OCI-M2 (cell line): Measurements from ENCODE around the gene ZNF281.

ENCODE experiments used
- DNase-seq: peaks from one replicate; lab custom pipeline; 2025; ENCODE audit not compliant: unreplicated experiment; lab: John Stamatoyannopoulos, UW

The ZNF281 gene

DNA sequence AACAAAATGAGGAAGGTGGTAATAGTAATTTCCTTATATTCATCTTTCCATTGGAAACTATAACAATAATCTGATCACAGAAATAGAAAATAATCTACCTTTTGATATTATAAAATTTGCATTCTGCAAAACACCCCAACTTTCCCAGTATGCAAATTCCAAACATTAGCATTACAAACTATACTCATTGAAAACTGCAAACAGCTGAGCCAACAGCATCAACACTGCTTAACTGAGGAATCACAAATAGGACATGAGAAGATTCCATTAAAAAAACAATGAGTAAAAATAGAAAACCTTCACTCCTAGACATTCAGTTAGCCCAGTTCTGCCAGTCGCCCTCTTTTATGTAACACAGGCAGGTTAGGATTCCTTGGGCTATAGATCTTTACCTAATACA lies 18.1 kb downstream of the ZNF281 start:
- DNase-seq: no peak

DNA sequence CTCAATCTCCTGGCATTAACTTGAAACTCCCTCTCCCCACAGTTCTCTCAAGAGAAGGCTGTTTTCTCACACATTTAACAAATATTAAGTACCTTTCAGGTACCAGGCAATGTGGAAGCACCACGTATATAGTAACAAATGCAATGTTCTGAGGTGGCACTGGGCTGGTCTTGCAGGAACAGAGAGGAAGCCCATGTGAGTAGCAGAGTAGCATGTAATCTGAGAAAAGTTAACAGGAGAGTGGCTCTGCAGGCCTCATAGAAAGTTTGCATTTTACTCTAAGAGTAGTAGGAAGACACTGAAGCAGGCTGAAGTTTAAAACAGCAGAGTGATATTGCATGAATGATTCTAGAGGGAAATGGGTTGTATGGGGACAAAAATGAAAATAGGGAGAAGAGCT lies 21.0 kb downstream of the ZNF281 start:
- DNase-seq: no peak

DNA sequence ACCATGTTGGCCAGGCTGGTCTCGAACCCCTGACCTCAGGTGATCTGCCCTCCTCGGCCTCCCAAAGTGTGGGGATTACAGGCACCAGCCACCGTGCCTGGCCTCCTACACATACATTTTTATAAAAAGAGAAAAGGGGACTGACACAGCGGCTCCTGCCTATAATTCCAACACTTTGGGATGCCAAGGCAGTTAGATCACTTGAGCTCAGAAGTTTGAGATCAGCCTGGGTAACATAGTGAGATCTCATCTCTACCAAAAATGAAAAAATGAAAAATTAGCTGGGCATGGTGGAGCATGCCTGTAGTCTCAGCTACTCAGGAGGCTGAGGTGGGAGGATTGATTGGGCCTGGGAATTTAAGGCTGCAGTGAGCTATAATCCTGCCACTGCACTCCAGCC lies 23.4 kb downstream of the ZNF281 start:
- no peak for DNase-seq

DNA sequence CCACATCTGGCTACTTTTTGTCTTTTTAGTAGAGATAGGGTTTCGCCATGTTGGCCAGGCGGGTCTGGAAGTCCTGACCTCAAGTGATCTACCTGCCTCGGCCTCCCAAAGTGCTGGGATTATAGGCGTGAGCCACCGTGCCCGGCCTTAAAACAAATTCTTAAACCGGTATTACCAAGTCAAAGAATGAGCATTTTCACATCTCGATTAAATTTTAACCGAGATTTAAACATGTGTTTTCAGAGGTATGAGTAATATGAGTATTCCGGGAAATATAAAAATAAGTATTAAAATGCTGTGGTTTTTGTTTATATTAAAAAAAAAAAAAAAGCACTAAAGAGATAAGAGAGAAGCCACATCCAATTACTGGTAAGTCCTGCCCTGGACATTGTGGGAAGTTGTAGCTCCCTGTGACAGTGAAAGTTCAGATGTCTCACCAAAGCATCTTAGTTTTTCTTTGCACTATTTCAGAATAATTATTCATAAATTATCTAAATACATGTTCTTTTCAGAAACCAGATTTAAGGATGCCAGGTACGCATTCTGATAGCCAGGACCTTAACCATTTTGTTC lies 24.9 kb downstream of the ZNF281 start:
- DNase-seq: no peak

DNA sequence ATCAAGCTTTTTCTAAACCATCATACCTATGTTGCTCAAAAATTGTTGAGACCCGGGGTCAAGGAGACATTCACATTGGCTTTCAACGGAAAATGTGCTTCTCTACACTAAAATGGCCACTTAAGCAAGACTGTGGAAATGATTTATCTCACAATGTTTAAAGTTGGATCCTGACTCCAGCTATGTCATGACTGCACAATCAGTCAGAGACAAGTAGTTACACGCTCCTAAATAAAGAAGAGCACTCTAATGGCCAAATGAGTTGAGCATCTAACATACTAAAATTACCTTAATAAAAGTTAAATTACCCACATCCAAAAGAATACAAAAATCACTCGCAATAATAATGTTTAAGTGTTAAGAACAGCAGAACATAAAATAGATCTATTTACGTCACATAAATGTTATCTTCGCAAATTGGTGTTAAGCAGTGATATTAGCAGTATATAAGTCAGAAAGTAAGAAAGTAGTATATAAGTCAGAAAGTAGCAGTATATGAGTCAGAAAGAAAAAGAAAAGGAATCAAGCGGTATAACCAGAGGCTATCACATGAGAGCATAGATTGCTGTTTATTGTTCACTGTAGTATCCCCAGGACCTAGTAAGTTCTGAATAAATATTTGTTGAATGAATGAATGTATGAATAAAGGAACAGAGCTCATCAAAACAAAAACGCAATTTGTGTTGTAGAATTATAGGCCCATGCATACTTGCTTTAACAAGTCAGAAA lies 28.4 kb downstream of the ZNF281 start:
- DNase-seq: no peak

DNA sequence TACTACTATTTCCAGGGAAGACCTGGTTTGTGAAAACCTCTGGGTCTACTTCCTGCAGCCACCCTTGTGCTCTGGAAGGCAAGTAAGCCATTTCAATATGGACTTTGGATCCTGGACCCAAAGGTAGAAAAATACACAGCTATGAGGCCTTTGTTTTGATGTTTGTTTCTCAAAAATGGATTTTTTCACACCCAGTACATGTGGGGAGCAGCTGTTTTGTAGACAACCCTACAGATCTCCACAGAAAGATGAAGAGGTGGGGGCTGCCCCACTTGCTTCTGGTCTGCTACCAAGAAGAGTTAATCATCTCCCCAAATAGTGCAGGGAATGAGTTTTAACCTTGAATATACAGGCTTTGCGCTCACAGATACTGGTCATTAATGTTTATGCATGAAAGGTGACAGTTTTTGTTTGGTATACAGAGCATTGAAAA lies 29.2 kb downstream of the ZNF281 start:
- no peak for DNase-seq

DNA sequence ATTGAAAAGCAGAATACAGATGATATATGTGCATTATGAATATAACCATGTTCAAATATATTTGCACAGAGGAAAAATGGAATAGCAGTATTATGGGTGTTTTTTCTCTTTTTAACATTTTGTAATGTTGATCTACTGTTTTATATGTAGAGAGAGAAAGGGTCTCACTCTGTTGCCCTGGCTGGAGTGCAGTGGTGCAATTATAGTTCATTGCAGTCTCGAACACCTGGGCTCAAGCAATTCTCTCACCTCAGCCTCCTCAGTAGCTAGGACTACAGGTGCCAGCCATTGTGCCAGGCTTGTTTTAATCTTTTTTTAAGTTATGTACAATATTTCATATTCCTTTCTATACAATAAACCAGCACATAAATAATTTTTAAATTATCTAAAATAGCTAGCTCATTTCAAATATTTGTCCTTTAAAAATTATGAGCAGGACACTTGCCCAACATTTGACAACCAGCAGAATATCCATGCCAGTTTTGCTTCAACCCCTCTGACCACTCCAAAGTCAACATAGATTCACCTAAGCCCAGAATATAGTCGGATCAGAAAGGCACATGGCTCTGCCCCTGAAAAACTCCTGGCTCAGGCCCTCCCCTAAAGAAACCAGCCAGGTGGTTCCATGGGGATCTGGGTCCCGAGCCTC lies 29.8 kb downstream of the ZNF281 start:
- DNase-seq: no peak

DNA sequence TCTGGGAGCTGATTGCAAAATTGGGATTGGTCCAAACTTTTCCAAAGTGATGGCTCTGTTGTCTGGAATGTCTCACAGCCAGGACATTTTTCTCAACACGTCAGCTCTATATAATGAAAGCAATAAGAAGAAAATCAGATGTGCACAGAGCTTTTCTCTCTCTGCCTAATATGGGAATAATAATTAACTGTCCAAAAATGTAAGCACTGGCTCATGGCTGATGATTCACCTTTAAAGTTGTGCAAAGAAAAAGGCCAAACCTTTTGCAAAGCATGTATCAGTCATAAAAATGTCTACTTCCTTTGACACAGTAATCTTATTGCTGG lies 30.4 kb downstream of the ZNF281 start:
- DNase-seq: no peak

DNA sequence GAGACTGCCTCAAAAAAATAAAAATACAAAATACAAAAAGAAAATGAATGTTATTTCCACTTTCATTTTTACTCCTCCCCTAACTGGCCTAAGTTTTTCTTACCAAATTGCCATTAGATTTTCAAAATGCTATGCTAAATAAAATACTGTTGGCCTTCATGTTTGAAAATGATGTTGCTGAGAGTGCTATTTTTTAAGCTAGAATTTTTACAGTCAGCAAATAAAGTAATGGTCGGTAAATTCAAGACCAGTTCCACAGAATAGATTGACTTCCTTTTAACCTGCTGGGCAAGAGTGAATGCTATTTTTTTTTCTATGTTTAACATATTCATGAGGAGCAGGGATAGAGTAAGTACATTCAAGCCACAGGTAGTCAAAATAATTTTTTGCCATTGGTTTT lies 31.7 kb downstream of the ZNF281 start:
- DNase-seq: no peak

DNA sequence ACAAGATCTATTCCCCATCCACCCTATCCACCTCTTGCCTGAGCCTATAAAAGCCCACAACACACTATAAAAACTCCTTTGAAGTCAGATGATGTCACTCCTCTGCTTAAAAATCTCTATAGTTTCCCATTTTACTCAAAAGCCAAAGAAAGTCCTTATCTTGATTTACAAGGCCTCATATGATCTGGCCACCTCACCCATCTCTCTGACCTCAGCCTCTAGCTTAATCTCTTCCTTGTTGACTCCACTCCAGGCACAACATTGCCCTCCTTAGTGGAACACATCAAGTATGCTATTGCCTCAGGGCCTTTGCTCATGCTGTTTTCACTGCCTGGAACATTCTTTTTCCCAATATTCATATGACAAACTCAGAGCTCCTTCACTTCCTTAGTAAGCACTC lies 33.3 kb downstream of the ZNF281 start:
- no peak for DNase-seq

DNA sequence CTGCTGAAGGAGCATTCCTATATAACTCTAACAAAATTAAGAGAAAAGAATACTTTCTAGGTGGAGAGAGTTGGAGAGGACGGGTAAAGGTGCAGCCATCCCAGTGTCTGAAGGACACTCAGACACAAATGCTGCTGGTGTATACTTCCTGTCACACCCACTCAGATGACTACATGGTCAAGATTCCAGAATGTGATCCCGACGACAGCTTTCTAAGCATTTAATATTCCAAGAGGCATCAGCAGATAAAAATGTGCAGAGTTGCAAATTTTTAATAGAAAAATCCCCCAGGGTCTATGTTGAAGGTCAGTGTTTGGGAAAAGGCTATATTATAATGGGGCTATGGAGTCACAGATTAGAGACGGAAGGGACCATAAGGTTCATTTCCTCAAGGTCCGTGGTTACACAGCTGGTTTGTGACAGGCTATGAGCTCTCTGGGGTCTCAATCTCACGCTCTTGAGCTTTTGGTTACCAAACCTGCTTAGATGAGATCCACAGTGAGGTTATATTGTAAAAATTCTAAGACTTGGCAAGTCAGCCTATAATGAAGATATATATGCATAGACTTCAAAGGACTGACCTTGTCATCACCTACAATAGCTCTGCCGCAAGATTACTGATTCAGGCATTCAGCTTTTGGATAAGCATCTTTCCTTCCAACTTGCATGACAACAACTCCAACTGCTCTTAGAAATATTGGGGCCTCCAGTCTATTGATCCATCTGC lies 35.1 kb downstream of the ZNF281 start:
- DNase-seq: no peak

DNA sequence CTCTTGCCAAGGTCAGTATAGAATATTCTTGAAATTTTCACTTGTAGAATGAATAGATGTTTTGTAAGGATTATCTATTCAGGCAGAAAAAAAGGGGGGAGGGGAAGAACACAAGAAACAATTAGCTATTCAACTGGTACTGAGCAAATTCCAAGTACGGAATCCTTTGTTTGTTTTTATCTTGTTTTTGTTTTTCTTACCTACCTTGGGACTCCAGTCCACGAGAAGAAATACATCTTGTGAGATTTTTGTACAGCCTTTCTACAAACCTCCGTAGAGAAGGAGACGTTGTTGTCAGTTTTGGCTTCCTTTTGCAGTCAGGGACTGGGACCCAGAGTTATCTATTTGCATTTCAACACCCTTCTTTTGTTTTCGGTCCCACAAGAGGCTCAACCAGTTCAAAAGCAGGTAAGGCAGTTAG lies 36.0 kb downstream of the ZNF281 start:
- DNase-seq: no peak

DNA sequence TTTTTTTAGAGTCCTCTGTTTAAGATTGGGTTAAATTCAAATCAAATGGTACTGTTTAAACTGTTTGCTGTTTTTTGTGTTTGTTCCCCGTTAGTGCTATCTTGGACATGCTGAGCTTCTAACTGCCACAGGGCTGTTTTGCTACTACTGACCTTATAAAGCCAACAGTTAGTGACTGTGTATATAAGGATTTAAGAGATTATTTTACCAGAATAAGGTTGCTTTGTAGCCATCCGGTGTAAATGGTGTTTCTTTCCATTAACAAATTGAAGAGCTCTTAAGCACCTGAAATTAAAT lies 37.0 kb downstream of the ZNF281 start:
- no peak for DNase-seq

DNA sequence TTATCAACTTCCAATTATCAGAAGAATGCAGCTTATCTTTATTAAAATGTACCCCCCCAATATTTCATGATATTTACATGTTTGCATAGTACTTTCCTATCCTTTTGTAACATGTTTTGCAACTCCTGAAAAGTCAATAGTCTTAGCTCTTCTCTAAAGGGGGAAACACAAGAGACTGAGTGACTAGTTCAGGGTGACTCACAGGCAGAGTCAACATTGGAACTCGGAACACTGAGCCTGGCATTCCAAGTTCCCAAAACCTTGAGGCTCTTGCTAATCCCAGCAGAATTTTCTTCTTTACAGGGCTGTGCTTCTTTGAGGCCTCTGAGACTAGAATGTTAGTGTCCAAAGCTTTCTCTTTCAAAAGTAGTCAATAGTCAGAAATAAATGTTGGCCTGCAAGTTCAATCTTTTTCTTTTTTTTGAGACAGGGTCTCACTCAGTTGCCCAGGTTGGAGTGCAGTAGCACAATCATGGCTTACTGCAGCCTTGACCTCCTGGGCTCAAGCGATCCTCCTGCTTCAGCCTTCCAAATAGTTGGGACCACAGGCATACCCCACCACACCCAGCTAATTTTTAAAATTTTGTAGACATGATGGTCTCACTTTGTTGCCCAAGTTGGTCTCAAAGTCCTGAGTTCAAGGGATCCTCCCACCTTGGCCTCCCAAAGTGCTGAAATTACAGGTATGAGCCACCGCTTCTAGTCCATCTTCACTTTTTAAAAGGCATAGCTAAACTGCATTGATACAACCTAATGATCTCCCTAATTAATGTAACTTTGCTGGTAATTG lies 37.5 kb downstream of the ZNF281 start:
- DNase-seq: no peak

DNA sequence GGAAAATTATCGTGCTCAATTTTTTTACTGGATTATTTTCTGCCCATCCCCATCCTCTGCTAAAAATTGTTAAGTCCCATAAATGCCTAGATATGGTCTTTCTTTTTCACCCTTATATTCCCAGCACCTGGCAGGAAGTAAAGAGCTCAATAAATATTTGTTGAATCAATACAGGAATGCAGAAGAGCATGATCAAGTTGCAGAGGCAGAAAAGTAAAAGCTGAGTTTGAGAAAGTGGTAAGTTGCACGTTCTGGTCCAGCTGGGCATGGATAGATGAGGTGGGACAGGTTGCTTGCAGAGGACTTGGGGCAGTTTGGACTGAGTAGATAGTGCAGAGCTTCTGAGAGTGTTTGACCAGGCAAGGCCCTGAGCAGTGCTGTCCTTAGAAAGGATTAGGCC lies 40.1 kb downstream of the ZNF281 start:
- no peak for DNase-seq

DNA sequence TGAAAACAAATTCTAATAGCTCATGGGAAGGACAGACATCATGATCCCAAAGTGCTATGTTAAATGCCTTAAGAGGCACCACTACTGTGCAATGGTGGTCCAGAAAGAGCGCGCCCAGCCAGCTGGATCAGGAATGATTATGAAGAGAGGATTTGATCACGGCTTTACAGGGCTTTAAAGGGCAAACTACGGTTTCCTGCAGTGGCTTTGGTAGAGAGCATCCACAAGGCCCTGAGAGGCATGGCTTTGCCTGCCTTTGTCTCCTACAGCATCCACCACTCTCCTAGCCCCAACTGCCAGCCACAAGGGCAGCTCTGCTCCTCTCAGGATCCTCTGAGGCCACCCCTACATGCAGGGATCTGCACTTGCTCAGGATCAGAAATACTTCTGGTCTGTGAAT lies 40.7 kb downstream of the ZNF281 start:
- no peak for DNase-seq

DNA sequence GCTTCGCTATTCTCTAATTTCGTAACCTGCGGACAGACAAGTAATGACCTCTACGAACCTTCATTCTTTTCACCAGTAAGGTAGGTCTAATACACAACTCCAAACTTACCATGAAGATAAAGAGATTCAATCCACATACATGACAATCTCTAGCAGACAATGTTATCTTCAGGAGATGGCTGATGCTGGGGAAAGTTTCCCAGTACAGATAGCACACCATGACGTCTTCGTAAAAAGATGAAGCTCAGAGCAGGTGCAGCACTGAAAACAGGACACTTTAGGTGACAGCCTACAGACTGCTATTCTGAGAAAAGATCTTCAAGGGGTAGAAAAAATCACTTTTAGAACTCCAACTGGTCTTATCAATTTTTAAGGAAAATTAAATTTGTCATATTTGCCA lies 41.3 kb downstream of the ZNF281 start:
- DNase-seq: no peak

DNA sequence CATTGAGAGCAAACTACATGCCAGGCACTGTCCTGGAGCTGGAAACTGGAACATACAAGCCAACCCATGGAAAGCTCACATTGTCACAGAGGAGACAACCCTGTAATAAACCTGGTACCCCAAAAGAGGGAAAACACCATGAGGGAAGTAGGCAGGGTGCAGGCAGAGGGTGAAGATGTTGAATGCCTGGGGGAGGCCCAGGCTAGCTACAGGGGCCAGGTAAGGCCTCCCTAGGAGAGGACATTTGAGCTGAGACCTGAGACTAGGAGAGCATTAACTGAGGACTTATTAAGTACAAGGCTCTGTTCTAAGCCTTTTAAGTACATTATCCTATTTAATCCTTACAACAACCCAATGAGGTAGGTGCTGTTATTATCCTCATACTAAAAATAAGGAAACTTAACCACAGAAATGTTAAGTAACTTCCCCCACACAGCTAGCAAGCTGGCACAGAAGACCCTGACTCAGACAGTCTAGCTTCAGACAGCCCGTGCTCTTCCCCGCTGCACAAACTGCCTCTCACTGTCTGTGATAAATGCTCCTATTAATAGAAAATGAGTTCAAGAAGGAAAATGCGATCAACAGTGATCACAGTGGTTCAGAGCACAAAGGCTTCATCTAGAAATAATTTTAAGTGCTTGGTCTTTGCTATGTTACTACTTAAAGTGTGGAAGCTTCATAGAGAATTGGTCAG lies 41.8 kb downstream of the ZNF281 start:
- DNase-seq: no peak

DNA sequence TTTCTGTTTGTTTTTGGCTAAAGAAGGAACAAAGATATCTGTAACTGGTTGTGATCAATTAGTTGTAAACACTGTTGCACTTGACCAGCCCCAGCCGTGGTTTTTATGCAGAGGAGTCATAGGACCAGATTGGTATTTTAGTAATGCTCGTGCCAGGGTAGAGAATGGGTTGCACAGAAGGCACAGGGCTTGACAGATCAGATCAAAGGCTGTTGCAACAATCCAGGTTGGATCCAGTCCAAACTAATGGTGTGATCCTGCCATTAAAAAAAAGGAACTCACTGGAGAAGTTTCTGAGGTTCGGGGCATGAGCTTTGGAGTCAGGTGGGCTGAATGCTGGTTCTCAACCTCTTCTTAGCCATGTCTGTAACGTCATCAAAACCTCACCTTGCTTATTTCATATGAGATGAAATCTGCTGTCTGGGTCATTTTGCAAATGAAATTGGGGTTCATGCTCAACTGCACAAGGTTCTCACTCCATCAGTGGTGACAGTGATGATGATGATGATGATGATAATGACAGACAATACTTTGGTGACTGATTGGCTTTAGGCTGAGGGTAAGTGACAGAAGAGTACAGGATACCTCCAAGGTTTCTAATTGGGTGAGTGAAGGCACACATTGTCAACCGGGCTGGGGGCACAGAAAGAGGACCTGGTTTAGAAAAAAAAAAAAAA lies 43.1 kb downstream of the ZNF281 start:
- DNase-seq: no peak

DNA sequence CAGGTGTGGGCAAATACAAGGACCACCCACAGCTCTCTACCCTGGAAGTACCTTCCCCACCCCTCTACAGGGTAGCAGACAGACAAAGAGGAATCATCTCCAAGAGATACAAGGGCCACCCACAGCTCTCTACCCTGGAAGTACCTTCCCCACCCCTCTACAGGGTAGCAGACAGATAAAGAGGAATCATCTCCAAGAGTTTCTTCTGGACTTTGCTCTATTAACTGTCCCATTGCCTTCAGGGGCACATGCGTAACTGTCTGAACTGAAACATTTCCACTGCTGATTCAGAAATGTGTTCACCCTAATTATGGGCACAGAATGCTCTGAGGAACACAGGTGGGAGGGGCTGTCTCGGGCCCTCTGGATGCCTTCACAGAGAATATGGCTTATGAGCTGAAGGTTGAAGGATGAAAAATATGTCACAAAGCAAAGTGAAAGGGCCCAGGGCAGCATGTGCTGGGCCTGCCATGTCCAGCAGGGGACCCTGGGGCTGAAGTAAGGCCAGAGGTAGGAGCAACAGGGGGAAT lies 43.9 kb downstream of the ZNF281 start:
- no peak for DNase-seq
